ENCODE results near the gene LGALS12. TPM values are rescaled to one million over a fixed set of nuclear protein-coding genes. Genes with fewer than 3 reads are reported as not detected.

LGALS12 gene
- total RNA-seq, 2 experiments from 2014 or later = not detected

GRCh38 chr11:63516109-63516508, 10.2 kb downstream of the LGALS12 start:
- H3K27me3 ChIP-seq (ENCODE audit: control insufficient read depth in 1 of 2, insufficient read depth in 2 of 2, low read length in 2 of 2) = no peaks in the 10 kb centered on the region
- Mint-ChIP-seq H3K9me3 (no peaks in the 10 kb centered on the region), H3K27ac (no peak overlapping the region), H3K4me1 (ENCODE audit: low read depth) (peaks cover 14% of the 10 kb centered on the region), H3K27me3 (no peaks in the 10 kb centered on the region), H3K36me3 (ENCODE audit: low read depth) (no peaks in the 10 kb centered on the region), H3K4me3 (no peak overlapping the region)
- no peak for TF ChIP-seq CTCF (IDR thresholded peaks at IDR 0.05)
- POLR2A ChIA-PET = no interaction called here
- H3K36me3 ChIP-seq (ENCODE audit: insufficient read depth, low read length) = no peaks in the 10 kb centered on the region
- intact Hi-C loops (cut with DNase I, micrococcal nuclease) = no loop called here
- CTCF ChIA-PET = no interaction called here
- H3K27ac ChIP-seq (ENCODE audit: low read depth in 1 of 2, low read length in 2 of 2) = no peak overlapping the region
- DNase-seq (no peak), ATAC-seq (ENCODE audit: poor library complexity) (no peak)
- H3K9me3 ChIP-seq (ENCODE audit: control insufficient read depth in 1 of 2, insufficient read depth in 1 of 2, low read length in 2 of 2) = no peaks in the 10 kb centered on the region
- H3K4me3 ChIP-seq (ENCODE audit: low read length) = no peak overlapping the region
- peaks cover 6% of the 10 kb centered on the region for H3K4me1 ChIP-seq (ENCODE audit: insufficient read depth, low read length)

DNA sequence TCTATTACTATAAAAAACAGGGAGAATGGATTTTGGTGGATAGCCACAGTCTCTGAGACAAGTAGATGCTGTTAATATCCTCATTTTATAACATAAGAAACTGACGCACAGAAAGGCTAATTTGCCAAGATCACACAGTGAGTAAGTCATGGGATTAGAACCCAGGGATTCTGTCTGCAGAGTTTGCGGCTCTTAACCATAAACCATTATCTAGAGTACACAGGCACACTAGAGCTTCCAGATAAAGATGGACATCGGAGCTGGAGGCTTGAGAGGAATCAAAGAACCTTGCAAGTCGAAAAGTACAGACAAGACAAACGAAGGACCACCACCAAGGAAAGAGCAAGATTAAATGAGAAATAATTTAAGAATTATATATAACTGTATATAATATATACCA, 11.3 kb downstream of the LGALS12 start:
- no peaks in the 10 kb centered on the region for H3K27me3 ChIP-seq (ENCODE audit: control insufficient read depth in 1 of 2, insufficient read depth in 2 of 2, low read length in 2 of 2)
- peaks cover 6% of the 10 kb centered on the region for H3K4me1 ChIP-seq (ENCODE audit: insufficient read depth, low read length)
- ATAC-seq (ENCODE audit: poor library complexity) (no peak), DNase-seq (no peak)
- Mint-ChIP-seq H3K27ac (no peak overlapping the region), H3K36me3 (ENCODE audit: low read depth) (no peaks in the 10 kb centered on the region), H3K27me3 (no peaks in the 10 kb centered on the region), H3K9me3 (no peaks in the 10 kb centered on the region), H3K4me1 (ENCODE audit: low read depth) (peaks cover 19% of the 10 kb centered on the region), H3K4me3 (no peak overlapping the region)
- no peak overlapping the region for H3K27ac ChIP-seq (ENCODE audit: low read depth in 1 of 2, low read length in 2 of 2)
- TF ChIP-seq CTCF (IDR thresholded peaks at IDR 0.05) = no peak
- H3K9me3 ChIP-seq (ENCODE audit: control insufficient read depth in 1 of 2, insufficient read depth in 1 of 2, low read length in 2 of 2) = no peaks in the 10 kb centered on the region
- ChIA-PET CTCF (no interaction called here), POLR2A (interaction anchor here (0.6 kb wide), 1 partner anchor 125 kb away, joined by 3 read pairs; no protein-coding TSS in a partner anchor)
- H3K36me3 ChIP-seq (ENCODE audit: insufficient read depth, low read length) = no peaks in the 10 kb centered on the region
- intact Hi-C loops (cut with DNase I, micrococcal nuclease) = no loop called here
- H3K4me3 ChIP-seq (ENCODE audit: low read length) = no peak overlapping the region

DNA sequence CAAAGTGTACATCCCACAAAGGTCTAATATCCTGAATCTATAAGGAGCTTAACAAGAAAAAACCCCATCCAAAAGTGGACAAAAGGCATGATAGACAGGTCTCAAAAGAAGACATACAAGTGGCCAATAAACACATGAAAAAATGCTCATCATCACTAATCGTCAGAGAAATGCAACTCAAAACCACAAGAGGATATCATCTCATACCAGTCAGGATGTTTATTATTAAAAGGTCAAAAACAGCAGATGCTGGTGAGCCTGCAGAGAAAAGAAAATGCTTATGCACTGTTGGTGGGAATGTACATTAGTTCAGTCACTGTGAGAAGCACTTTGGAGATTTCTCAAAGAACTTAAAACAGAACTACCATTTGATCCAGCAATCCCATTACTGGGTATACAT, 12.7 kb downstream of the LGALS12 start:
- Histone ChIP-seq H3K9me3 (ENCODE audit: control insufficient read depth in 1 of 2, insufficient read depth in 1 of 2, low read length in 2 of 2) (no peaks in the 10 kb centered on the region), H3K27ac (ENCODE audit: low read depth in 1 of 2, low read length in 2 of 2) (no peak overlapping the region), H3K4me1 (ENCODE audit: insufficient read depth, low read length) (peaks cover 6% of the 10 kb centered on the region), H3K27me3 (ENCODE audit: control insufficient read depth in 1 of 2, insufficient read depth in 2 of 2, low read length in 2 of 2) (no peaks in the 10 kb centered on the region), H3K4me3 (ENCODE audit: low read length) (no peak overlapping the region), H3K36me3 (ENCODE audit: insufficient read depth, low read length) (no peaks in the 10 kb centered on the region)
- ChIA-PET CTCF (no interaction called here), POLR2A (interaction anchor here (0.7 to 3.4 kb wide), 2 partner anchors 18 to 30 kb away, joined by 4 to 18 read pairs; partner anchors contain the start of gene PLAAT4)
- intact Hi-C loops (cut with DNase I, micrococcal nuclease) = no loop called here
- H3K27ac Mint-ChIP-seq = peak overlapping the region; percentile 58
- no peak overlapping the region for H3K4me3 Mint-ChIP-seq
- no peaks in the 10 kb centered on the region for H3K27me3 Mint-ChIP-seq
- no peaks in the 10 kb centered on the region for H3K9me3 Mint-ChIP-seq
- DNase-seq (peak in 3 of 14 experiments; percentile 33 to 74 (median 33)), ATAC-seq (ENCODE audit: poor library complexity) (peak; percentile 66)
- no peaks in the 10 kb centered on the region for H3K36me3 Mint-ChIP-seq (ENCODE audit: low read depth)
- H3K4me1 Mint-ChIP-seq (ENCODE audit: low read depth) = peaks cover 21% of the 10 kb centered on the region
- no peak for TF ChIP-seq CTCF (IDR thresholded peaks at IDR 0.05)
